ENCODE data around the gene KATNA1.

DNA sequence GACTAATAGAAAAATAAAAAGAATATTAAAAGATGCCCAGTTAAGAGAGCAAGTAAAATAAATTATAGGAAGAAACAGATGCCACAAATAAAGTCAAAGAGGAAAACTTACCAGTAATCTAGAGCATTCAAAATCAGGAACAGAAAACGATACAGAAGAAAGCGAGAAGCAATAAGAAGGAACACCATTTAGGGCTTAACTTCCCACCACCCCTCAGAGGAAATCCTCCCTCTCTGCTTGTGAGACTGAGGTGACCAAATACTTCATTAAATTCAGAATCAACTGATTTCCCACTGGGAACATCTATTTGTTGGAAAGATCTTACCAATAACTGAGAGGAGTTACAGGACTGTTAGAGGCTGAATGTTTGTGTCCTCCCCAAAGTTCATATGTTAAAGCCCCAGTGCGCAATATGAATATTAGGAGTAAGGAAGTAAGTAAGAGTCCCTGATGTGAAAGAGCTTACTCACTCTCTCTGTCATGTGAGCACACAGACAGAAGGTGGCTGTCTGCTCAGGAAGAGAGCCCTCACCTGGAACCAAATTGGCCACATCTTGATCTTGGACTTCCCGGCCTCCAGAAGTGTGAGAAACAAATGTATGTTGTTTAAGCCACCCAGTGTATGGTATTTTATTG is 19.5 kb downstream of the KATNA1 start:
- TF ChIP-seq POLR2AphosphoS5 (IDR thresholded peaks at IDR 0.05; ENCODE audit: low read depth, low read length) (no peak), TCF7L2 (IDR thresholded peaks at IDR 0.05; ENCODE audit: borderline replicate concordance, extremely low read depth, insufficient read depth, insufficient read length) (no peak), POLR2A (IDR thresholded peaks at IDR 0.05; ENCODE audit: borderline replicate concordance, extremely low read depth, insufficient read depth, insufficient read length) (no peak), EGR1 (IDR thresholded peaks at IDR 0.05; ENCODE audit: low read depth) (no peak), SIN3A (IDR thresholded peaks at IDR 0.05; ENCODE audit: low read depth) (no peak), YY1 (IDR thresholded peaks at IDR 0.05; ENCODE audit: extremely low read depth, insufficient replicate concordance, low read depth, low read length) (no peak), RAD21 (IDR thresholded peaks at IDR 0.05; ENCODE audit: low read depth) (no peak), EZH2 (IDR thresholded peaks at IDR 0.05) (no peak), CEBPB (IDR thresholded peaks at IDR 0.05; ENCODE audit: low read depth) (no peak)
- TF ChIP-seq, protein P1, sequence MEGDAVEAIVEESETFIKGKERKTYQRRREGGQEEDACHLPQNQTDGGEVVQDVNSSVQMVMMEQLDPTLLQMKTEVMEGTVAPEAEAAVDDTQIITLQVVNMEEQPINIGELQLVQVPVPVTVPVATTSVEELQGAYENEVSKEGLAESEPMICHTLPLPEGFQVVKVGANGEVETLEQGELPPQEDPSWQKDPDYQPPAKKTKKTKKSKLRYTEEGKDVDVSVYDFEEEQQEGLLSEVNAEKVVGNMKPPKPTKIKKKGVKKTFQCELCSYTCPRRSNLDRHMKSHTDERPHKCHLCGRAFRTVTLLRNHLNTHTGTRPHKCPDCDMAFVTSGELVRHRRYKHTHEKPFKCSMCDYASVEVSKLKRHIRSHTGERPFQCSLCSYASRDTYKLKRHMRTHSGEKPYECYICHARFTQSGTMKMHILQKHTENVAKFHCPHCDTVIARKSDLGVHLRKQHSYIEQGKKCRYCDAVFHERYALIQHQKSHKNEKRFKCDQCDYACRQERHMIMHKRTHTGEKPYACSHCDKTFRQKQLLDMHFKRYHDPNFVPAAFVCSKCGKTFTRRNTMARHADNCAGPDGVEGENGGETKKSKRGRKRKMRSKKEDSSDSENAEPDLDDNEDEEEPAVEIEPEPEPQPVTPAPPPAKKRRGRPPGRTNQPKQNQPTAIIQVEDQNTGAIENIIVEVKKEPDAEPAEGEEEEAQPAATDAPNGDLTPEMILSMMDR (IDR thresholded peaks at IDR 0.05 in 2 of 3, conservative IDR thresholded peaks at IDR 0.05 in 1 of 3; ENCODE audit: borderline replicate concordance in 1 of 3, insufficient read depth in 1 of 3, low read depth in 2 of 3, low read length in 2 of 3), result no peak
